GM10847 (cell line): Measurements from ENCODE around the gene SULT4A1.

Source experiments
- POLR2A ChIP-seq: IDR thresholded peaks from 2 replicates; pipeline ENCODE4 v1.6.1; 2011; ENCODE audit not compliant: insufficient read length; ENCODE audit errors: extremely low read depth

The SULT4A1 gene

DNA sequence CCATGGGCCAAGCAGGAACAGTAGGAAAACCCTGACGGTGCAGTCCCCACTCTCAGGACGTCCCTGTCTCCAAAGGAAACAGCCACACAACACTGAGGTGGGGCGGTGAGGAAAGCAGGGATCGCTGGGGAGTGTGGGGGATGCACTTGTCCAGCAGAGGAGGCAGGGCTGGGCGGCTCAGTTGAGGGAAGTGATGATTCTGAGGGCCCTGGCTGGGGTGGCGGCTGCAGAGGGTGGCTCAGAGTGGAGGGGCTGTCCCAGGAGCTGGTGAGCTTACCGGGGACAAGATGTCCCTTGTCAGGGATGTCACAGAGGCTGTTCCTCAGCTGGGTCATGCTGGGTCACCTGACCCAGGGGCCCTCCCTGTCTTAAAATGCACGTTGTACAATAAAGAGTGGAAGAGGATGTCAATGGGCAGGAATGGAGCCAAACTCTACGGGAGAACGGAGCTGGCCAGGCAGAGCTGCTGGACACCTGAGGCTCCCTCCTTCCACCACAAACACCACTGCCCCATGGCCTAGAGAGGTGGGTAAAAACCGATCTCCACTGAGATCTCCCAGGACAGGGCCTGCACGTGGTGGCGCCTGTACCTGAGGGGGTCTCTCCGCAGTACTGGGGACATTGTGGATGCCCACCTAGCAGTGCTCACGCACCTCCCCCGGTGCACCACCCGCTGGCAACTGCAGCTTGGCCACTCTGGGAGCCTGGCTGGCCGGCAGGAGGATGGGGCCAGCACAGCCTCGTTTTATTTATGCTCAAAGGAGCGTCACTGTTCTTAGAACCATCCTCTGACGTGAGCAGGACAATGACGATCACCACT lies 40.5 kb downstream of the SULT4A1 start:
- no peak for TF ChIP-seq POLR2A

DNA sequence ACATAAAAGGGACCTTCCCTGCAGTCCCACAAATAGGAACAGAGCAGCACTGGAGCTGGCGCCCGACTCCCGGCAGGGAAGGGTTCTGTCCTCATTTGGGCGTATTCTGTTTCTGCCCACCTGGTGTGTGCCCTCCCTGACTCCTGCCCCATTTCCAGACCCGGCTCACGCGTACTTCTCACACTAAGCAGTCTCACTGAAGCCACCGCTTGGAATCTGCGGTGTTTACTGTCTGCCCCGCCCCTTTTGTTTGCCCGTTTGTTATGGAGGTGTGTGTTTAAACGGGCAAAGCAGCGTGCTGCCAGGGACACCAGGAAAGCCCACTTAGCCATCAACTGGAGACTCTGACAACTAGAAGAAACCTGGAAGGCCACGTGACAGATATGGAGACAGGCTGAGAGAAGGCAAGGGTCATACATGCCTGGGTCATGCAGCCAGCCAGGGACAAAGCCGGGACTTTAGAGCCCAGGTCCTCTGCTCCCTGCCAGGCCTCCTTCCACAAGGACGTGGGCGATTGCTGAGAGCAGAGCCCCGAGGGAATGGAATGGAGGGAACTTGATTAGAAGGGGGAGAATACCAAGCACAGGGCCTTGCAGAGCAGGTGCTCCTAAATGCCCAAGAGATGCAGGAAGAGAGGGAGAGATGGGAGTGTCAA lies 41.5 kb downstream of the SULT4A1 start:
- TF ChIP-seq POLR2A = no peak

DNA sequence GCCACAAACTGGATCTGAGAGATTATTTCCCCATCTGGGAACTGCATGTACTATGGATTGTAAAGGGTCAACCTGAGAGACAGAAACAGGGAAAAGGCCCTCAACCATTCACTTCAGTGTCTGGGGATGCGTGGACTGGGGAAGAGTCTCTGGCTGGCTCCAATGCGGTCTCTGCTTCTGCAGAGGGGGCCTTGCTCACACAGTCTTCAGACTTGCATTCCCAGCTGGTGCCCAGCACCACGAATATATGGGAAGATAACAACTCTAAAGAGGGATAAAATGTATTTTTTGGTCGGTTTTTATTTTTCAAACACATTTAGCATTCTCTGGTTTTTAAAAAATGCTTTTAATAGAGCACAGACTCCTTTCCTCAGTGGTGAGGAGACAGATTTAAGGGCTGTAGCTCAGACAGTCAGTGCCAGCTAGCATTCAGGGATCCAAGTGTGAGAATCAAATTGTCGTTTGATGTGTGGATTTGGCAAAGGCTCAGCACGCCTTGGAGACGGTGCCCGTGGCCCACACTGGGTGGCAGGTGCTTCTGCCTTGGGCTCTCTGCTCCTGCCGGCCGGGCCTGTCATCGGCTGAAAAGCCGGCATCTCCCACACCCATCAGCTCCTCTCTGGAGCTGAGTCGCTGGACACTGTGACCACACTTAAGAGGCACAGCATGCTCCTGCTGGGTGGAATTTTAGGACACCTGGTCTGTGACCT lies 42.2 kb downstream of the SULT4A1 start:
- no peak for TF ChIP-seq POLR2A

DNA sequence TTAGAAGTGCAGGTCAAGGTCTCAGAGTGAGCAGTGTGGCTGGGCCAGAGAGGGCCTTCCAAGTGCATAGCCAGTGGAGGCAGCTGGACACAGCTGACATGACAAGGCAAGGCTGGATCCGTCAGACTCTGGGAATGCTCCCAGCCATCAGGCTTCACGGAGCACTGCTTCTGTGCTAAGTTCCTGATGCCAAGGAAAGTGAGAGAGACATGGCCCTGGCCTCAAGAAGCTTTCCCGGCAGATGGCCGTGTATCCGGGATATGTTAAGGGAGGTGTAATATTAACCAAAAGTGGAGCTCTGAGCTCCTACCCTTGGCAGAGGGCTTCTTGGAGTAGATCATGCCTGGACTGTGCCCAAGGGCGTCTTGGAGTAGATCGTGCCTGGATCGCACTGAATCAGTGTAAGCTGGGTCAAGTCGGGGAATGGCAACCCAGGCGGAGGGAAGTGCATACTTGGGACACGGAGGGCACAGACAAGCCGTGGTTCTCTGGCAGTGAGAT lies 42.8 kb downstream of the SULT4A1 start:
- TF ChIP-seq POLR2A = no peak

DNA sequence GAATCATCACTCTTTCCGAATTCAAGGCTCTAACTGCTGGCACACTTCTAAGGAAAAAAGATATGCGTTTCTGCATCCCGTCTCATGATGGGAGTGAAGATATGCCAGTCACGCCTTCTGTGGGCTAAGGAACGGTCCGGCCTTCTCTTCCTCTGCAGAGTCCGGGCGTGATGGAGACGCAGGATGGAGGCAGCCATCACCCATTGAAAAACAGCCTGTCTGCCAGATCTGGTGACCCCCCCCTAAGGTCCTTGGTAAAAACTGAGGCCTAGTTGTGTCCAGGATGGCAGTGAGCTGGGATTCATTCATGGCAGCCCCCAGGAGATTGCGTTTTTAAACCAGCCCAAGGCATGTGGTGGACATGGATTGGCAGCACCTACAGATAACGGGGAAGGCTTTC lies 43.3 kb downstream of the SULT4A1 start:
- TF ChIP-seq POLR2A = no peak

DNA sequence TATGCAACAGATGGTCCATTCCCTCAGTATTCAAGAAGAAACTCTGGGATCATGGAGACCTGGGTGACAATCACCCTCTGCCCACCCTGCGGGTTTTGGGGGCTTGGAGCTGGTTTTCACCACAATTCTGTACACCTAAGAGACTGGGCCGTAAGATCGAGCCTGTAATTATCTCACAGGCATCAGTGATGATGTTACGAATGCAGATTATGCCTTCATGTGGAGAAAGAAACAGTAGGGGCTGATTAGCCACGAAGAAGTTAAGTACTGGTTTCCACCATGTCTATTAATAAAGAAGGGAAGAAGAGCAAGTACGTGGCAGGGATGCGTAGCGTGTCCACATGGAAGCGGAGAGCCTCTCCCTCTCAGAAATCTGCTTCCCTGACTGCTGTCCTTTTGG lies 44.9 kb downstream of the SULT4A1 start:
- TF ChIP-seq POLR2A = no peak

DNA sequence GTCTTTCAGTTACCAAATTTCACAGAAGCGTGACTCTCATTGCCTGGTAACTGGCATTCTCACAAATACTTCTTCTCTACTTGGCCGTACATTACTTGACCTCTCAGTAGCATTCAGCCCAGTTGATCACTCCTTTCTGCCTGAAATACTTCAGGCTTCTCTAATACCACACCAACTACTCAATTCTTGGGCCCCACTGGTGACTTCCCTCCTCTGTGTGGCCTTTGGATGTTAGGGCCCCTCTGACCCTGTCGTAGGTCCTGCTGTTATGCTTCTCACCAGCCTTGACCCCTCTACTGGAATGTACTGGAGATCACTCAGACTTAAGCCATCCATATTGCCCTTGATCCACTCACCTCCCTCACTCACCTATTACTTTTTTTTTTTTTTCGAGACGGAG lies 48.0 kb downstream of the SULT4A1 start:
- TF ChIP-seq POLR2A = no peak

DNA sequence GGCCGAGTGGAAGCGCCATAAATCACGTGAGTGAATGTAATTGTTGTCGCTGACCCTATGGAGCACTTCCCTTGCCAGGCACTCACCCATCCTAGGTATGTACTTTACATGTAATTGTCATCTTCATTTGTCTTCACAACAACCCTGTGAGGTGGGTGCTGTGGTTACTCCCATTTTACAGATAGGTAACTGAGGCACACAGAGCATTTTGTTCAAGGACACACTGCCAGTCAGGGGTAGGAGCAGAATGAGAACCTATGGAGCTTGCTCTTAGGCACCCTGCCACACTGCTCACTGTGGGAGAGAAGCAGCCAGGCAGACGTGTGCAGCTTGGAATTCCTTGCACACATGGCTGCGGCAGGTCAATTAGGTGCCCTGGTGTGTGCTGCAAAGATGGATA lies 49.4 kb downstream of the SULT4A1 start:
- no peak for TF ChIP-seq POLR2A

DNA sequence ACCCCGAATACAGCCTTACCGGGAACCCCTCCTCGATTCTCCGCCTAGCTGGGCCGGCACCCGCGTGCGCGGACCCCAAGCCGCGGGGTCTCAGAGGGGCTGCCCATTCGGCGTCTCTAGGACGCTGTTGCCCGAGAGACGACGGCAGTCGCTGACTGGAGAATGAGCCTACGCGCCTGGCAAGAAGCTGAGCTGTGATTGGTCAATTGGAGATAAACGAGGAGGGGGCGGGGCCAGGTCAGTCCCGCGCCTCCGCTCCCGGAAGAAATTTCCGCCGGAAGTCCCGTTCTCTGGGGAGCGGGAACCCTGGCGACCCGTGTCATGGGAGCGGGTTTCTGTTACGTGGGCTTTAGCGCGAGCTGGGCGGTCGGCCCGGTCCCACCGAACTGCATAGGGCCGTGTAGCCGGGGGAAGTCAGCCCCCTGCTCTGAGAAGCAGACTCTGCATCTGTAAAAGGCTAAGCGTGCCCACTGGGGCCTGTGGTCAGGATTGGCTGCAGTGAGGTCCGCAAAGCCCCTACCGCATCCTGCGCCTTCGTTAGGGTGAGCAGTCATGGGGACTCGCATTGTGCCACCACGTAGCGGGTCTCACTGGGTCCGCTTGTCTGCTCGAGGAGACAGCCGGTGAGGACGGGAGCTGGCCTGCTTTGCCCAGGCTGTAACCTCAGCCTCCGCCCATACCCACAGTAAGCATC lies 50.0 kb downstream of the SULT4A1 start, which contains the start of gene EFCAB6:
Gene EFCAB6, minus strand, starts transcription at position 157 of the 694 bp plus-strand sequence. CDS start 29,987 bp downstream, outside the sequence.
- peak; percentile 70 for TF ChIP-seq POLR2A

DNA sequence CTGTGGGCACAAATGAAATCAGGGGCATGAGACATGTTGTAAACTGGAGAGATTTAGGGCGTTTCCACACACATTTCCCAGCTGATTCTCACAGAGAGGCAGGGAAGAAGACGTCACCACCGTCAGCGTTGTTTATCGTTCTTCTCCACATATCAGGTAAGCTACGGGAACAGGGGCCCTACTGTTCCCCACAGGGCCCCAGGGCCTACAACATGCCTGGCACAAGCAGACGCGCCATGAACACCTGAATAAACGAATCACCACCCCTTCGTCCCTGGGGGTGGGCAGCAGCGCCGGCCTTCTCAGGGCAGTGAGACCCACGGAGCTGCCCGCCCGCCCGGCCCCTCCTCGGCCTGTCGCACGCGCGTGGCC lies 50.5 kb downstream of the SULT4A1 start:
- TF ChIP-seq POLR2A = no peak

DNA sequence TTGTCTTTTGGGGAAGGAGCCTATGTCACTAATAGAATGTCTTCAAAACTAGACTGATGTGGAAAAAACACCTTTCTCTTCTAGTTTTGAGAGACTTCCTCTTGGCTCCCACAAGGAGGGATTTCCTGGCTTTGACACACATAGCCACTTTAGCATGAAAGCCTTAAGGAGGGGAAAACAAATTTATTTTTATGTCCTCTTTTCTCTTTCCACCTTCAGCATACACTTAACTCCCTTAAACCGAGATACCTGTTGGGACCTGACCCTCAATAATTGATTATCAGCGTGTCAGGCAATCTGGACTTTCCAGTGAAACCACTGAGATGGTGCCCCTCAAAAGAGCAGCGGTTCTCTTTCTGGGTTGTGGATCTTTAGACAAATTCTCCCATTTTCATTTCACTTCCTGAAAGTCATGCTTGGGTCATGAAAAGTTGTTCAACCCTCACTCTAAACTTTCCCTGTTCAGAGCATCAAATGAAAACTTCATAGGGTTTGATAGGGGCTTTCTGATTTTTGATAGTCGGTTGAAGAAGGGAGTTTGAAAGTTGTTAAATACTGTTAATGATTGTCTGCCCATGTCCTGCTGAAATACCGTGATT lies 59.3 kb downstream of the SULT4A1 start:
- TF ChIP-seq POLR2A = no peak

DNA sequence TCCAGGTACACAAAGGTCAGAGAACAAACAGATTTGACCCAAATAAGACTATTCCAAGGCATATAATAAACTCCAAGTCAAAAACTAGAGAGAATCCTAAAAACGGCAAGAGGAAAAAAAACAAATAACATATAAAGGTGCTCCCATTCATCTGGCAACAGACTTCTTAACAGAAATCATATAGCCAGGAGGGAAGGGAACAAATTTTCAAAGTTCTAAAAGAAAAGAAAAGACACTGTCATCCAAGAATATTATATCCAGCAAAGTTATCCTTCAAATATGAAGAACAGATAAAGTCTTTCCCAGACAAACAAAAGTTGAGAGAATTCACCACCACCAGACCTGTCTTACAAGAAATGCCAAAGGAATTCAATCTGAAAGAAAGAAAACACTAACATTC lies 61.3 kb downstream of the SULT4A1 start:
- TF ChIP-seq POLR2A = no peak

DNA sequence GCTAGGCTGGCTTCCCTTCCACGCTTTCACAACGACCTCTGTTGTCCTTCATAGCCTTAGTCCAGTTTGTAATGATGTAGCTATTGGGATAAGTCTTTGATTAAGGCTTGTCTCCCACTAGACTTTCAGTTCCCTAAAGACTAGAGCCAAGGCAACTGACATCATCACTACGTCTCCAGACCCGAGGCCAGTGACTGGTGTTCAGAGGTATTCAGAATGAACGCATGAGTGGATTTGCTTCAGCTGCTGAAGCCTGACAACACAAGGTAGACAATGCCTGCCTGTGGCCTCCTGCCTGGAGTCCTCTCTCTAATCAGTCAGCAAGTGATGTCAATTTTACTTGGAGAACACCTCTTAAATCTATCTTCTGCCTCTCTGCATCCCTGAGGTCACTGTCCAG lies 63.8 kb downstream of the SULT4A1 start:
- no peak for TF ChIP-seq POLR2A

DNA sequence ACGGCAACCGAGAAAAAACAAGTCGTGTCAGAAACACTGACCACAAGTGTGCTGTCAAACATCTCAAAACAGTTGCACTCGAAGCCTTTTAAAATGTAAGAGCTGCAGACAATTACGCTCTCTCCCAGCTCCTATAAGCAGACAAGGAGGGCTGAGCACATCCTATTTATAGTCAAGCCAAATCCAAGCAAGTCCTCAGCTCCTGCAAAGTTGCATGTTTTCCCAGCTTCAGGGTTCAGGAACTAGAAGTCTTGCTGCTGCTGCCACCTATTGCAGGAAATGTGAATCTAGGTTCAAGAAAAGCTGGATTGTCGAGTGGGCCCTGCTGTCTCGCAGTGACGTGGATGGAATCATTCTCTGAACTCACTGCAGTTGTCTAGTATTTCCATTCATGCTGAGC lies 65.7 kb downstream of the SULT4A1 start:
- TF ChIP-seq POLR2A = no peak

DNA sequence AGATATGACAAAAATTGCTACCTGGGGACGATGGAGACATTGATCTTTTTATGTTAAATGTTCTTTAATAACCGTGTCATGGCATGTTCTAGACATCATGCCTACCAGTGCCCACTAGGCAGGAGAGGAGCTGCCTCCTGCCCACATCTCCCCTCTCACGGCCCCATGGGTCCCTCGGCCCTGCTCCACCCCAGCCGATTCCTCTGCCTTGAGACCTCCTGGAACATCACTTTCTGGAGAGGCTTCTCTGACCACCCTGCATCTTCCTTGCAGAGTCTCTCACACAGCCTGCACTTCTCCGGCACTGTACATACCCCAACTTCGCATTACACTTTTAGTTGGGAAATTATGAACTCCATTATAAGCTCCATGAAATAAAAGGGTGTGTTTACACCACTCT lies 67.0 kb downstream of the SULT4A1 start:
- no peak for TF ChIP-seq POLR2A

DNA sequence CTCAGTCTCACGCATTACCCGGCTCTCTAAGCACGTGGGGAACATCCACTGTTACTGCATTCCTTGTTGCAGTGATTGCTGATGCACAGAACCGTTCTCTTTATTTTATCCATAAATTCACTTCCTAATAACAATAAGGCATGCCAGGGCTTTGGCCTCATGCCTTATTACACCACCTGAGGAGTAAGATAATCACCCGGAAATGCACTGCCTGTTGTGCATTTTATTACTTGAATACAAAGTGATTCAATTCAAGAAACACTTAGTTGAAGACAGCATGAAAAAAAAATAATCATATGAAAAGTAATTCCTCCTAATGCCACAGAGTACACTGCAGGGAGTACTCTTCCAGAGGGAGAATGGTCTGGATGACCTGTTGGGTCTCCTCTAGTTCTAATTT lies 69.4 kb downstream of the SULT4A1 start:
- no peak for TF ChIP-seq POLR2A
